ENCODE results near the gene MMGT1.

Gene MMGT1

GRCh38 chrX:135973548-135974278 is at the start of gene MMGT1:
TSS of gene MMGT1 (minus strand) at chrX:135973988. CDS start at chrX:135973675, 313 bp downstream.
- peak; percentile 92 for DNase-seq

GRCh38 chrX:136021903-136022302 is 48.1 kb upstream of the MMGT1 start:
- DNase-seq: no peak

DNA sequence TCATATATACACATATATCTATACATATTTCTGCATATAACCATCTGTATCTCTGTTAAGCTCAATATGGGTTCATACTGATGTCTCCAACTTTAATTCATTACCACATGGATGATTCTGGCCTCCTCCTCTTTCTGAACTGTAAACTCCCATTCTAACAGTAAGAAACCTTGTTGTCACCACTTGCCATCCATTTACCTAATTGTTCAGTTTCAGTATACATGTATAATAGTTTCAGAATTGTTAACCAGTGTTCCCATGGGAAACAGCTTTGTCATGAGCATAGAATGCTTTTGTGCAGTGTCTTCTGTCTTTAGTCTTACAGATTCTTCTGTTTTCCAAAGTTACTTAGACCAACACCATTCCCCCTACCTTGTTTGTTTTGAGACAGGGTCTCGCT is 47.4 kb upstream of the MMGT1 start:
- no peak for DNase-seq

- no peak for DNase-seq
These were observed 45.4 kb upstream of the MMGT1 start for GRCh38 chrX:136019226-136019625.

- DNase-seq: no peak
These were observed 43.1 kb upstream of the MMGT1 start for GRCh38 chrX:136016881-136017280.

DNA sequence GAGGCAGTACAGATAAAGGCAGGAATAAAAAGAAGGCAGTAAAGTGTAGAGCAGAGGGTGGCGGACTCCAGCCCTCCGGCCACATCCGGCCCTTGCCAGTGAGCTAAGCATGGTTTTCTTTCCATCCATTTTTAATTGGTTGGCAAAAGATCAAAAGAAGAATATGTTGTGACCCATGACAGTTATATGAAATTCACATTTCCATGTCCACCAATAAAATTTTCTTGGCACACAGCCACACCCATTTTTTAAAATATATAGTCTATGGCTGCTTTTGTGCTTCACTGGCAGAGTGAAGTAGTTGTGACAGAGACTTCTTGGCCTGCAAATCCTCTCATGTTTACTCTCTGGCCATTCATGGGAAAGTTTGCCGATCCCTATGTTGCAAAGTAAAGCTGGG is 41.2 kb upstream of the MMGT1 start:
- DNase-seq: no peak

GRCh38 chrX:135988245-135988644 is 14.5 kb upstream of the MMGT1 start:
- no peak for DNase-seq

DNA sequence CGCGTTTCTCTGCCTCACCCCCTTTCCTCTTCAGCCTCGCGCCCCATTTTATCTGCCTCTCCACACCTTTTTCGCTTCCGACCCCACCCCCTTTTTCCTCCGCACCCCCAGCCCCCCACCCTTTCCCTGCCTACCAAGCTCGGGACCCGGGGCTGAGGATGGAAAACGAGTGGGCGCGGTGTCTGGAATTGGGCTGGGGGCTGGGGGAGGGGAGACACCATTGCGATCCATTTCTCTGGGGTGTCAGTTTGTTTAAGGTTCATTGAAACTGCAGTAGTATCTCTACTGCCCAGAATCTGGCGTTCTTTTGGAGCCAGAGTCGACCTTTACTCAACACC is 12.2 kb upstream of the MMGT1 start:
- no peak for DNase-seq

DNA sequence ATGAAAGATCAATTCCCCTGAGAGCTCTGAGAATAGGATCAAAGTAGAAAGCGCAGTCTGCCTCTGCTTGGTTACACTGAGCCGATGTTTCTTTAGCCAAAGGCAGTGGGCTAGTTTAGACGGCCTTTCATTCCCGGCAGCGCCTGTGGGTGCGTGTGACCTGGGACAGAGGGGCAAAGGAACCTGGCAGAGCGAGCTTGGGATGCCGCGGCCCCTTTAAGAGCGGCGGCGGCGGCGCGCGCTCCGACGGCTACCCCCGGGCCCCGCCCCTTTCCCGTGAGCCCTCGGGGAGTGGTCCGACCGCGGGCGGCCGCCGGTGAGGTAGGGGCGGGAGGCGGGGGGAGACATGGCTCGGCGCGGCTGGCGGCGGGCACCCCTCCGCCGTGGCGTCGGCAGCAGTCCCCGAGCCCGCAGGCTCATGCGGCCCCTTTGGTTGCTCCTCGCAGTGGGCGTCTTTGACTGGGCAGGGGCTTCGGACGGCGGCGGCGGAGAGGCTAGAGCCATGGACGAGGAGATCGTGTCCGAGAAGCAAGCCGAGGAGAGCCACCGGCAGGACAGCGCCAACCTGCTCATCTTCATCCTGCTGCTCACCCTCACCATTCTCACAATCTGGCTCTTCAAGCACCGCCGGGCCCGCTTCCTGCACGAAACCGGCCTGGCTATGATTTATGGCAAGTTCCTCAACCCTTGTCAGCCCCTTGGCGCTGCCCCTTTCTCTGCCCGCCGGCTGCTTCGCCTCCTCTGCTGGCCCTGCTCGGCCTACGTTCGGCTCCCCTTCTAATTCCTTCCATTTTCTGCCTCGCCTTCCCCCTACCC is 11.6 kb upstream of the MMGT1 start, which contains the start of gene SLC9A6:
TSS of gene SLC9A6 (plus strand) at position 279 of the 816 bp plus-strand sequence. CDS start at position 503, 224 bp downstream.
- peak; percentile 83 for DNase-seq

GRCh38 chrX:135984791-135985156 is 11.0 kb upstream of the MMGT1 start:
- DNase-seq: no peak

DNA sequence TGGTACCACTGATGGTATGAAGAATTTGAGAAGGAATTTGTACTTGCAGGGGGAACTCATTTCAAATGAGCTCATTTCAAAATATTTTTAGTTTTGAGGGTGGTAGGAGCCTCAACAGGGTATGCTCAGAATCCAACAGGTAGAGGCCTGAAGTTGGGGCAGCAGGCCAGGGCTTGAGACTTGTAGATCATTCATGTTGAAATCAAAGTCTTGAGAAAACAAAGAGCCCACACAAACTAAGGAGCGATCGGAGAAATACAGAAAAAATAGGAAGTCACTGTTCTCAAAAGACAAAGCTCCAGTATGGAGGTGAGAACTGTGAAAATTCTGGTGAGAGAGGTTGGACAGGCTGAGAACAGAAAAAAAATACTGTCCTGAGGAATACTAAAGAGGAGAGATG is 10.5 kb upstream of the MMGT1 start:
- DNase-seq: no peak

- no peak for DNase-seq
These were observed 9.1 kb upstream of the MMGT1 start for GRCh38 chrX:135982860-135983259.

GRCh38 chrX:135981668-135982067 is 7.9 kb upstream of the MMGT1 start:
- DNase-seq: no peak

DNA sequence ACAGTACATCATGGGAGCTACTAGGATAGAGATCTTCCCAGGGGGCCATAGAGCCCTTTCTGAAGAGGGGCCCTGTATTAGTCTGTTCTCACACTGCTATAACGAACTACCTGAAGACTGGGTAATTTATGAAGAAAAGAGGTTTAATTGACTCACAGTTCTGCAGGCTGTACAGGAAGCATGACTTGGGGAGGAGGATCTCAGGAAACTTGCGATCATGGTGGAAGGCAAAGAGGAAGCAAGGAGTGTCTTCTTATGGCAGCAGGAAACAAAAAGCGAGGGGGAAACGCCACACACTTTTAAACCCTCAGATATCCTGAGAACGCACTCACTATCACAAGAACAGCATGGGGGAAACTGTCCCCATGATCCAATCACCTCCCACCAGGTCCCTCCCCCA is 7.2 kb upstream of the MMGT1 start:
- no peak for DNase-seq

GRCh38 chrX:135977611-135978010 is 3.8 kb upstream of the MMGT1 start:
- no peak for DNase-seq

GRCh38 chrX:135975421-135975820 is 1.6 kb upstream of the MMGT1 start:
- DNase-seq: no peak

DNA sequence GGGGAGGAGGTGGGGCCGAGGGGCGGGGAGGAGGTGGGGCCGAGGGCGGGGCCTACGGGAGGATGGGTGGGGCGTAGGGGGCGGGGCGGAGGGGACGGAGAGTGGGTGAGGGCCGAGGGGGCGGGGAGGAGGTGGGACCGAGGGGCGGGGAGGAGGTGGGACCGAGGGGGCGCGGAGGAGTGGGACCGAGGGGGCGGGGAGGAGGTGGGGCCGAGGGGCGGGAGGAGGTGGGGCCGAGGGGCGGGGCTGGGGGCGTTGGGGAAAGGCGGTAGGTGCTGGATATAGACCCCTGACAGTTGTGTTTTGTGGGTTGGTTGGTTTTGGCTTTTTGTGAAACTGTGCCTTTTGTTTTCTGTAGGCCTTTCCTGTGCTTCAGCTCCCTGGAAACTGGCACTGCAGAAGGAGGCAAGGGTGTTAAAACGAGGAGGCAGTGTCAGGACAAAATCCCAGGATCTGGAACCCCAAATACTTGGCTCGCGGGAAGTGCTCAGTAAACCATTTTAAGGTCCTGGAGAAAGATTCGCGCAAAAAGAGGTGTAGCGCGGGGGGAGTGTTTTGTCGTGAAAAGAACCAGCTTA is 580 bp upstream of the MMGT1 start:
- DNase-seq: peak; percentile 89

- DNase-seq: no peak
These were observed 702 bp downstream of the MMGT1 start for GRCh38 chrX:135973025-135973547.

DNA sequence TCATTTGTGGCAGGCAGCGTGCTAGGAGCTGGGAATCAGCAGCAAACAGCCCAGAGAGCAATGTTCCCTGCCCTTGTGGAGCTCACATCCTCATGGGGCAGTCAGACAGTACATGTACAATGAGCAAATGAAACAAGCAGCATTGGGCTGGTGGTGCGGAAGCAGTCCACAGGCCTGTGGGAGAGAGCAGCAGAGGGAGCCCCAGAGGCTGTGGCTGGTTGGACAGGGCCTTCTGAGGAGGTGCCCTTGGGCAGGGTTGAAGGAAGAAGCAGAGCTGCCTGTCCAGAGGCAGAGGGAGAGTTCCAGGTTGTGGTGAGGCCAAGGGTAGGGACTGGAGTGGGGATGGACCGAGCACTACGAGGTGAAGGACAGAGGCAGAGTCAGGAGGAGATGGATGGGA is 22.5 kb downstream of the MMGT1 start:
- DNase-seq: no peak

DNA sequence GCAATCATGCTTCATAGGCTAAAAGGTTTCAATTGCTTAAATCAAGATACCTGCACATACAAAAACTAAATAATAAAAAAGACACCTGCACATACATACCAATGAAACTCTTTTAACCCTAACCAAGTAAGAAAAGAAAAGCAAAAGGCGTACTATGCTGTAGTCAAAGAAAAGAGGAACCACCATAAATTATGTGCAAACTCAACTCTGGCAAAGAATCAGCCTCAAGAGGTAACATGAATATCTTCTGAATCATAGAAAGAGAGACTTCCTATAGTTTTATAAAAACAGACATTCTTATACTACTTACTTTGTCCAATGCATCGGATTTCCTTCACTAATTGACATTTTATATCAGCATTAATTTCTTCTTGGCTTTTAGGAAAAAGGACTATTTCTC is 29.3 kb downstream of the MMGT1 start:
- DNase-seq: no peak

GRCh38 chrX:135931644-135932487 is 41.9 kb downstream of the MMGT1 start:
- DNase-seq: peak; percentile 34

GRCh38 chrX:135927897-135928296 is 45.9 kb downstream of the MMGT1 start:
- no peak for DNase-seq

- no peak for DNase-seq
These were observed 50.4 kb downstream of the MMGT1 start for GRCh38 chrX:135923353-135923752.

Data from femur (tissue), 1 donor.